ENCODE measurements around the gene FAM168A. TPM values are rescaled to one million over a fixed set of nuclear protein-coding genes. Genes with fewer than 3 reads are reported as not detected.

FAM168A gene
- total and polyA plus RNA-seq, 10 of the 15 experiments (the other 5 are each of a cell fraction or from before 2014, with no cell fraction given): 1.7 to 20.0 (median 10.0) TPM

- intact Hi-C loops (cut with micrococcal nuclease; ENCODE audit: unreplicated experiment): no loop called here
- no peak for DNase-seq (ENCODE audit: low read depth, low spot score)
- POLR2A ChIA-PET: interaction anchor here (0.7 to 2.3 kb wide), 5 partner anchors 7 to 227 kb away, joined by 4 to 18 read pairs (median 5); partner anchors contain the start of gene RELT
- H3K79me2 ChIP-seq (ENCODE audit: control insufficient read depth, insufficient read depth, low read length): peaks cover 100% of the 10 kb centered on the region
- peak overlapping the region; percentile 95 for H3K27ac ChIP-seq (ENCODE audit: control insufficient read depth, insufficient read depth)
- no TSS peak for BruUV-seq (replicated peaks)
- FAIRE-seq: no peak
- SMC1A ChIA-PET (ENCODE audit: uncharacterized antibody, unreplicated experiment): interaction anchor here (1.3 to 3.3 kb wide), 7 partner anchors 9 to 279 kb away, joined by 3 to 12 read pairs (median 5); no protein-coding TSS in a partner anchor
- RAD21 ChIA-PET (ENCODE audit: unreplicated experiment): interaction anchor here (1.1 to 3.0 kb wide), 7 partner anchors 8 to 242 kb away, joined by 3 to 14 read pairs (median 8); partner anchors contain the start of gene ARHGEF17
- 70% methylated on average over 7 of the region's 7 CpGs for WGBS (ENCODE audit: insufficient coverage, insufficient replicate concordance, low lambda C conversion rate, missing lambda C conversion rate)
- CTCF ChIA-PET: interaction anchor here (1.1 to 25.6 kb wide), 6 partner anchors 9 to 277 kb away, joined by 3 to 400 read pairs (median 8); no protein-coding TSS in a partner anchor
- no peaks in the 10 kb centered on the region for H3K27me3 ChIP-seq (replicated peaks in 1 of 2; ENCODE audit: control insufficient read depth in 2 of 2, insufficient read depth in 2 of 2, low read length in 1 of 2)
- ATAC-seq: no peak
- peak overlapping the region; percentile 66; the same call in 1 of the 2 replicates for H3K4me3 ChIP-seq
- H3K4me2 ChIP-seq (ENCODE audit: control insufficient read depth, insufficient read depth): peak overlapping the region; percentile 88
- H3K9me3 ChIP-seq (replicated peaks; ENCODE audit: control insufficient read depth, insufficient read depth, low read length): no peaks in the 10 kb centered on the region
- H4K20me1 ChIP-seq (ENCODE audit: control insufficient read depth, insufficient read depth): no peaks in the 10 kb centered on the region
- no peak overlapping the region for H2AFZ ChIP-seq (ENCODE audit: control insufficient read depth, low read depth, low read length)
- in situ Hi-C loops (cut with MboI): no loop called here
- peaks cover 91% of the 10 kb centered on the region for H3K4me1 ChIP-seq (ENCODE audit: control insufficient read depth, insufficient read depth, low read length)
- peak overlapping the region; percentile 65; the same call in 1 of the 2 replicates for H3K9ac ChIP-seq (ENCODE audit: control insufficient read depth, insufficient read depth, low read length)
- peaks cover 0 to 9% of the 10 kb centered on the region in 2 experiments; a peak in 2 of 4 replicates for H3K36me3 ChIP-seq (ENCODE audit: control insufficient read depth in 2 of 2, insufficient read depth in 2 of 2, low read length in 1 of 2)
- TF ChIP-seq, protein P1, sequence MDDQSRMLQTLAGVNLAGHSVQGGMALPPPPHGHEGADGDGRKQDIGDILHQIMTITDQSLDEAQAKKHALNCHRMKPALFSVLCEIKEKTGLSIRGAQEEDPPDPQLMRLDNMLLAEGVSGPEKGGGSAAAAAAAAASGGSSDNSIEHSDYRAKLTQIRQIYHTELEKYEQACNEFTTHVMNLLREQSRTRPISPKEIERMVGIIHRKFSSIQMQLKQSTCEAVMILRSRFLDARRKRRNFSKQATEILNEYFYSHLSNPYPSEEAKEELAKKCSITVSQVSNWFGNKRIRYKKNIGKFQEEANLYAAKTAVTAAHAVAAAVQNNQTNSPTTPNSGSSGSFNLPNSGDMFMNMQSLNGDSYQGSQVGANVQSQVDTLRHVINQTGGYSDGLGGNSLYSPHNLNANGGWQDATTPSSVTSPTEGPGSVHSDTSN (IDR thresholded peaks at IDR 0.05; ENCODE audit: insufficient replicate concordance, low read depth, low read length): no peak
- TF ChIP-seq KAT2A (conservative IDR thresholded peaks at IDR 0.05; ENCODE audit: control insufficient read depth, low read depth, low read length) (no peak), SMC3 (IDR thresholded peaks at IDR 0.05; ENCODE audit: borderline replicate concordance, low read length) (no peak), CBFB (IDR thresholded peaks at IDR 0.05; ENCODE audit: low read depth) (no peak), MYB (IDR thresholded peaks at IDR 0.05; ENCODE audit: borderline replicate concordance, low read depth, low read length) (no peak), ZNF592 (IDR thresholded peaks at IDR 0.05) (no peak), CHD2 (IDR thresholded peaks at IDR 0.05; ENCODE audit: borderline replicate concordance, low read depth, low read length) (no peak), HDGF (IDR thresholded peaks at IDR 0.05) (no peak), YBX1 (IDR thresholded peaks at IDR 0.05) (no peak), RAD51 (IDR thresholded peaks at IDR 0.05) (no peak), CBX5 (IDR thresholded peaks at IDR 0.05; ENCODE audit: low read depth) (no peak), HSF1 (IDR thresholded peaks at IDR 0.05; ENCODE audit: low read depth, low read length) (no peak)
- TF ChIP-seq, protein P2, sequence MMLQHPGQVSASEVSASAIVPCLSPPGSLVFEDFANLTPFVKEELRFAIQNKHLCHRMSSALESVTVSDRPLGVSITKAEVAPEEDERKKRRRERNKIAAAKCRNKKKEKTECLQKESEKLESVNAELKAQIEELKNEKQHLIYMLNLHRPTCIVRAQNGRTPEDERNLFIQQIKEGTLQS (IDR thresholded peaks at IDR 0.05; ENCODE audit: borderline replicate concordance, extremely low read depth, low read depth, low read length): no peak
Observed at GRCh38 chr11:73384125-73384441, 213.8 kb downstream of the FAM168A start.
